ENCODE measurements around the gene TSC2. TPM values are rescaled to one million over a fixed set of nuclear protein-coding genes. Genes with fewer than 3 reads are reported as not detected.
A peak's percentile ranks its signal among the peaks of the same experiment; 100 is the strongest.
"Not testable (repeated sequence)": the region's sequence is repeated elsewhere in the genome, so short reads cannot be mapped to it uniquely, and the experiment has no call there.

Gene TSC2
- total and polyA plus RNA-seq, 2 donors (not counting 1 experiment from before 2014, with no cell fraction given) = 24.5 to 46.6 TPM

GRCh38 chr16:2008631-2009163 is 39.1 kb upstream of the TSC2 start:
- H3K9me3 ChIP-seq (ENCODE audit: control insufficient read depth, insufficient read depth, low read depth, low read length) = no peaks in the 10 kb centered on the region
- peaks cover 60% of the 10 kb centered on the region for H3K79me2 ChIP-seq (ENCODE audit: control insufficient read depth, insufficient read depth, low read length)
- H2AFZ ChIP-seq (ENCODE audit: low read length) = no peak overlapping the region
- H3K27ac ChIP-seq (ENCODE audit: insufficient read depth, low read length) = peak overlapping the region; percentile 85
- peak overlapping the region; percentile 97 for H3K9ac ChIP-seq (ENCODE audit: insufficient read depth, low read length)
- H3K4me3 ChIP-seq (replicated peaks in 1 of 4; ENCODE audit: control extremely low read depth in 1 of 4, insufficient read depth in 1 of 4, low read depth in 3 of 4, low read length in 4 of 4) = peak overlapping the region; percentile 58 to 82 (median 71)
- DNase-seq (ENCODE audit: low read depth in 2 of 2) = peak in 1 of 2 donors; percentile 59
- TF ChIP-seq EZH2 (IDR thresholded peaks at IDR 0.05; ENCODE audit: low read length, missing control alignments) (no peak), CTCF (conservative IDR thresholded peaks at IDR 0.05 in 1 of 2, IDR thresholded peaks at IDR 0.05 in 1 of 2; ENCODE audit: low read depth in 1 of 2, low read length in 2 of 2) (no peak)
- peaks cover 7% of the 10 kb centered on the region for H3K36me3 ChIP-seq (ENCODE audit: control insufficient read depth, insufficient read depth, low read length)
- no peaks in the 10 kb centered on the region for H4K20me1 ChIP-seq (ENCODE audit: control insufficient read depth, extremely low read depth, insufficient read depth, low read length)
- H3K27me3 ChIP-seq (ENCODE audit: control insufficient read depth, insufficient read depth, low read length) = no peaks in the 10 kb centered on the region
- H3K4me2 ChIP-seq (ENCODE audit: extremely low read depth, insufficient read depth, low read length) = peak overlapping the region; percentile 95
- H3K4me1 ChIP-seq (ENCODE audit: control insufficient read depth, extremely low read depth, insufficient read depth, low read length) = peaks cover 24% of the 10 kb centered on the region

GRCh38 chr16:2009164-2009711 is 38.5 kb upstream of the TSC2 start:
- Histone ChIP-seq H4K20me1 (ENCODE audit: control insufficient read depth, extremely low read depth, insufficient read depth, low read length) (no peaks in the 10 kb centered on the region), H3K27me3 (ENCODE audit: control insufficient read depth, insufficient read depth, low read length) (no peaks in the 10 kb centered on the region), H3K4me2 (ENCODE audit: extremely low read depth, insufficient read depth, low read length) (peak overlapping the region; percentile 95), H3K4me3 (replicated peaks in 1 of 4; ENCODE audit: control extremely low read depth in 1 of 4, insufficient read depth in 1 of 4, low read depth in 3 of 4, low read length in 4 of 4) (peak overlapping the region; percentile 58 to 82 (median 71)), H2AFZ (ENCODE audit: low read length) (no peak overlapping the region), H3K36me3 (ENCODE audit: control insufficient read depth, insufficient read depth, low read length) (peaks cover 7% of the 10 kb centered on the region), H3K9ac (ENCODE audit: insufficient read depth, low read length) (peak overlapping the region; percentile 97), H3K79me2 (ENCODE audit: control insufficient read depth, insufficient read depth, low read length) (peaks cover 56% of the 10 kb centered on the region), H3K9me3 (ENCODE audit: control insufficient read depth, insufficient read depth, low read depth, low read length) (no peaks in the 10 kb centered on the region), H3K27ac (ENCODE audit: insufficient read depth, low read length) (peak overlapping the region; percentile 85), H3K4me1 (ENCODE audit: control insufficient read depth, extremely low read depth, insufficient read depth, low read length) (peaks cover 20% of the 10 kb centered on the region)
- DNase-seq (ENCODE audit: low read depth in 2 of 2) = no peak
- TF ChIP-seq EZH2 (IDR thresholded peaks at IDR 0.05; ENCODE audit: low read length, missing control alignments) (no peak), CTCF (conservative IDR thresholded peaks at IDR 0.05 in 1 of 2, IDR thresholded peaks at IDR 0.05 in 1 of 2; ENCODE audit: low read depth in 1 of 2, low read length in 2 of 2) (no peak)

- Histone ChIP-seq H3K79me2 (ENCODE audit: control insufficient read depth, insufficient read depth, low read length) (peaks cover 49% of the 10 kb centered on the region), H3K9ac (ENCODE audit: insufficient read depth, low read length) (peak within 1 kb of the TSS; percentile 97)
- DNase-seq (ENCODE audit: low read depth in 2 of 2) = peak; percentile 85 to 88
Observed at GRCh38 chr16:2009791-2010510, 37.8 kb upstream of the TSC2 start, which contains the start of gene ZNF598. TSS of gene ZNF598 (minus strand) at chr16:2009821.

GRCh38 chr16:2011726-2012125 is 36.1 kb upstream of the TSC2 start:
- not testable (repeated sequence) for H2AFZ ChIP-seq (ENCODE audit: low read length); H4K20me1 ChIP-seq (ENCODE audit: control insufficient read depth, extremely low read depth, insufficient read depth, low read length); H3K4me2 ChIP-seq (ENCODE audit: extremely low read depth, insufficient read depth, low read length); DNase-seq (ENCODE audit: low read depth in 2 of 2); H3K4me3 ChIP-seq (replicated peaks in 1 of 4; ENCODE audit: control extremely low read depth in 1 of 4, insufficient read depth in 1 of 4, low read depth in 3 of 4, low read length in 4 of 4); H3K9me3 ChIP-seq (ENCODE audit: control insufficient read depth, insufficient read depth, low read depth, low read length); H3K36me3 ChIP-seq (ENCODE audit: control insufficient read depth, insufficient read depth, low read length); H3K9ac ChIP-seq (ENCODE audit: insufficient read depth, low read length); H3K27me3 ChIP-seq (ENCODE audit: control insufficient read depth, insufficient read depth, low read length); H3K27ac ChIP-seq (ENCODE audit: insufficient read depth, low read length)
- H3K79me2 ChIP-seq (ENCODE audit: control insufficient read depth, insufficient read depth, low read length) = peaks cover 31% of the 10 kb centered on the region
- H3K4me1 ChIP-seq (ENCODE audit: control insufficient read depth, extremely low read depth, insufficient read depth, low read length) = peaks cover 17% of the 10 kb centered on the region

More at GRCh38 chr16:2009791-2010510, 37.8 kb upstream of the TSC2 start, which contains the start of gene ZNF598:
- Histone ChIP-seq H3K27me3 (ENCODE audit: control insufficient read depth, insufficient read depth, low read length) (no peaks in the 10 kb centered on the region), H3K27ac (ENCODE audit: insufficient read depth, low read length) (peak within 1 kb of the TSS; percentile 86), H3K4me2 (ENCODE audit: extremely low read depth, insufficient read depth, low read length) (peak within 1 kb of the TSS; percentile 95), H4K20me1 (ENCODE audit: control insufficient read depth, extremely low read depth, insufficient read depth, low read length) (no peaks in the 10 kb centered on the region), H2AFZ (ENCODE audit: low read length) (peak within 1 kb of the TSS; percentile 8), H3K36me3 (ENCODE audit: control insufficient read depth, insufficient read depth, low read length) (peaks cover 3% of the 10 kb centered on the region), H3K4me3 (replicated peaks in 1 of 4; ENCODE audit: control extremely low read depth in 1 of 4, insufficient read depth in 1 of 4, low read depth in 3 of 4, low read length in 4 of 4) (peak within 1 kb of the TSS; percentile 63 to 88 (median 80)), H3K4me1 (ENCODE audit: control insufficient read depth, extremely low read depth, insufficient read depth, low read length) (peaks cover 16% of the 10 kb centered on the region), H3K9me3 (ENCODE audit: control insufficient read depth, insufficient read depth, low read depth, low read length) (no peaks in the 10 kb centered on the region)
- no peak for TF ChIP-seq CTCF (conservative IDR thresholded peaks at IDR 0.05 in 1 of 2, IDR thresholded peaks at IDR 0.05 in 1 of 2; ENCODE audit: low read depth in 1 of 2, low read length in 2 of 2)
- no peak for TF ChIP-seq EZH2 (IDR thresholded peaks at IDR 0.05; ENCODE audit: low read length, missing control alignments)
